ENCODE data around the gene GASK1A. TPM values are rescaled to one million over a fixed set of nuclear protein-coding genes. Genes with fewer than 3 reads are reported as not detected.

Gene GASK1A
- total RNA-seq, 1 donor from 2014 or later = not detected

DNA sequence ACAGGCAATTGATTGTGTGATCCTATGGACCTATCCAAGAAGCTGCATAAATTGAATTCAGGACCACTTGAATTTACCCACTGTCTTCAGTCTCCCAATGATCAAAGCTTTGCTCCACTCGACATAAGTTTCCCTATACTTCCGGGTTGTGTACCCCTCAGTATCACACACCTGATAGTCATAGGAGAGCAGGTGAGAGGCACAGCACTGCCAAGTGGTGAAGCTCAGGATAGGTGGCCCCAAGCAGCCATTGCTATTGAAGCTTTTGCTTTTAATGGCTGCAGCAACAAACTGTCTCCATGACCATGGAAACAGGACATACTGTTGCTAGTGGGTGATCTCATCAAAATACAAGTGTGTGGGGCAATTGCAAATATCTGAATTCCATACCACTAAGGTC, 27.7 kb downstream of the GASK1A start:
- Mint-ChIP-seq H3K9me3 (no peaks in the 10 kb centered on the region), H3K4me1 (ENCODE audit: low read depth) (no peaks in the 10 kb centered on the region), H3K36me3 (ENCODE audit: low read depth) (no peaks in the 10 kb centered on the region), H3K27ac (no peak overlapping the region), H3K4me3 (ENCODE audit: low read depth) (no peak overlapping the region), H3K27me3 (ENCODE audit: low read depth) (peaks cover 2% of the 10 kb centered on the region)
- intact Hi-C loops (cut with micrococcal nuclease) = no loop called here
- no peak for DNase-seq (ENCODE audit: low spot score)

DNA sequence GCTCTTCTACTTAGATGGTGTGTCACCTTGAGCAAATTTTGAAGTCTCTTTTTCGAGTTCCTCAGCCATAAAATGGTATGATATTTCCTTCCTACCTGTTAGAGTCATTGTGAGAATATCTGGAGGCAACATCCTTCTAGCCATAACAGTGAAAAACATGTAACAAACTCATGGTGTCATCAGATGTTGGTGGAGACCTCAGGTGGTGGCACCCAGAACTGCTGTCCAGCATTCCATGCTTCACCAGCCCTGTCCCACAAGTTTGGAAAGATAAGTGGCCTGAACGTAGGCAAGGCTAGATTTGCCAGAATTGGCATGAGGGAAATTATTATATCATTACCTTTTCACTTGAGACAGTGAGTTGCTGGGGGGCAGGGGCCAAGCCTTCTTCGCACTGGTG, 30.4 kb downstream of the GASK1A start:
- Mint-ChIP-seq H3K27me3 (ENCODE audit: low read depth) (no peaks in the 10 kb centered on the region), H3K4me1 (ENCODE audit: low read depth) (no peaks in the 10 kb centered on the region), H3K27ac (no peak overlapping the region), H3K36me3 (ENCODE audit: low read depth) (no peaks in the 10 kb centered on the region), H3K4me3 (ENCODE audit: low read depth) (no peak overlapping the region), H3K9me3 (no peaks in the 10 kb centered on the region)
- intact Hi-C loops (cut with micrococcal nuclease) = no loop called here
- no peak for DNase-seq (ENCODE audit: low spot score)

DNA sequence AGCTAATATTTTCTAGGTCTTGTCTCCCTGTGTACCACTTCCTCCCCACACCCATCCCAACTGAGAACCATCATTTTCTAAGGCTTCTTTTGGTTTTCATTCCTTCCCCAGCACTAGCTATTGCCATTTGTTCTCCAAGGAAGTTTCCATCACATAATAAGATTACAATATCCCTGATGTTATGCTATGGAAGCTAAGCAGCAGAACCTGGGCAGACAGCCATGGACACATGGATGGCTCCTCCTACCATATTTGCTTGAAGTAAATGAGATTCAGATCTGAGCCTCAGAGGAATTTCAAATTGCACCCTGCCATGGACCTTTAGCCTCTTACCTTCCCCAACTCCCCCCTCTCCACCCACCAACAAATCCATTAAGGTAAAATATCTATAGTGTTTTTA, 31.5 kb downstream of the GASK1A start:
- Mint-ChIP-seq H3K27ac (no peak overlapping the region), H3K36me3 (ENCODE audit: low read depth) (no peaks in the 10 kb centered on the region), H3K27me3 (ENCODE audit: low read depth) (no peaks in the 10 kb centered on the region), H3K4me1 (ENCODE audit: low read depth) (no peaks in the 10 kb centered on the region), H3K9me3 (no peaks in the 10 kb centered on the region), H3K4me3 (ENCODE audit: low read depth) (no peak overlapping the region)
- DNase-seq (ENCODE audit: low spot score) = no peak
- intact Hi-C loops (cut with micrococcal nuclease) = no loop called here

DNA sequence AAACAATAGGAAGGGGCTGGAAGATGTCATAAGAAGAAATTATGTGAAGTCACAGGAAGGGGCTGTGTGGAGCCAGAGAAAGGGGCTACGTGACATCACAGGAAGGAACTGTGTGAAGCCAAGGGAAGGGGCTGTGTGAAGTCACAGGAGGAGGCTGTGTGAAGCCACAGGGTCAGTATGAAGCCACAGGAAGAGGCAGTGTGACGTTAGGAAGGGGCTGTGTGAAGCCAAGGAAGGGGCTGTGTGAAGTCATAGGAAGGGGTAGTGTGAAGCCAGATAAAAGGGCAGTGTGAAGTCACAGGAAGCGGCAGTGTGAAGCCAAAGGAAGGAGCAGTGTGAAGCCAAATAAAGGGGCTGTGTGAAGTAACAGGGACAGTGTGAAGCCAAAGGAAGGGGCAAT, 32.5 kb downstream of the GASK1A start:
- no peak for DNase-seq (ENCODE audit: low spot score)

DNA sequence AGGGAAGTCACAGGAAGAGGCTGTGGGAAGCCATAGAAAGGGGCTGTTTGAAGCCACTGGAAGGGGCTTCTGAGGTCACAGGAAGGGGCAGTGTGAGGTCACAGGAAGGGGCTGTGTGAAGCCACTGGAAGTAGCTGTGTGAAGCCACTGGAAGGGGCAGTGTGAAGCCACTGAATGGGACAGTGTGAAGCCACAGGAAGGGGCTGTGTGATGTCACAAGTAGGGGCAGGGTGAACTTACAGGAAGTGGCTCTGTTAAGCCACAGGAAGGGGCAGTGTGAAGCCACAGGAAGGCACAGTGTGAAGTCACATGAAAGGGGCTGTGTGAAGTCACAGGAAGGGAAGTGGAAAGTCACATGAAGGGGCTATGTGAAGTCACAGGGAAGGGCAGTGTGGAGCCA, 33.1 kb downstream of the GASK1A start:
- intact Hi-C loops (cut with micrococcal nuclease) = no loop called here
- Mint-ChIP-seq H3K27ac (no peak overlapping the region), H3K27me3 (ENCODE audit: low read depth) (no peaks in the 10 kb centered on the region), H3K4me3 (ENCODE audit: low read depth) (no peak overlapping the region), H3K9me3 (no peaks in the 10 kb centered on the region), H3K36me3 (ENCODE audit: low read depth) (no peaks in the 10 kb centered on the region), H3K4me1 (ENCODE audit: low read depth) (no peaks in the 10 kb centered on the region)
- no peak for DNase-seq (ENCODE audit: low spot score)

More for the DNA sequence above, 32.5 kb downstream of the GASK1A start:
- H3K4me1 Mint-ChIP-seq (ENCODE audit: low read depth) = no peaks in the 10 kb centered on the region
- H3K9me3 Mint-ChIP-seq = no peaks in the 10 kb centered on the region
- no peaks in the 10 kb centered on the region for H3K27me3 Mint-ChIP-seq (ENCODE audit: low read depth)
- intact Hi-C loops (cut with micrococcal nuclease) = no loop called here
- H3K4me3 Mint-ChIP-seq (ENCODE audit: low read depth) = no peak overlapping the region
- H3K36me3 Mint-ChIP-seq (ENCODE audit: low read depth) = no peaks in the 10 kb centered on the region
- no peak overlapping the region for H3K27ac Mint-ChIP-seq

DNA sequence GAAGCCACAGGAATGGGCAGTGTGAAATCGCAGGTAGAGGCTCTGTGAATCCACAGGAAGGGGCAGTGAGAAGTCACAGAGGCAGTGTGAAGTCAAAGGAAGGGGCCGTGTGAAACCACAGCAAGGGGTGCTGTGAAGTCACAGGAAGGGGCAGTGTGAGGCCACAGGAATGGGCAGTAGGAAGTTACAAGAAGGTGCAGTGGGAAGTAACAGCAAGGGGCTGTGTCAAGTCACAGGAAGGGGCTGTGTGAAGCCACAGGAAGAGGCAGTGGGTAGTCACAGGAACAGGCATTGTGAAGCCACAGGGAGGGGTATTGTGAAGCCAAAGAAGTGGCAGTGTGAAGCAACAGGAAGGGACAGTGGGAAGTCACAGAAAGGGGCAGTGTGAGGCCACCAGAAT, 34.1 kb downstream of the GASK1A start:
- no peak overlapping the region for H3K27ac Mint-ChIP-seq
- no peaks in the 10 kb centered on the region for H3K27me3 Mint-ChIP-seq (ENCODE audit: low read depth)
- no peaks in the 10 kb centered on the region for H3K4me1 Mint-ChIP-seq (ENCODE audit: low read depth)
- no peak for DNase-seq (ENCODE audit: low spot score)
- H3K9me3 Mint-ChIP-seq = no peaks in the 10 kb centered on the region
- no peaks in the 10 kb centered on the region for H3K36me3 Mint-ChIP-seq (ENCODE audit: low read depth)
- no peak overlapping the region for H3K4me3 Mint-ChIP-seq (ENCODE audit: low read depth)
- intact Hi-C loops (cut with micrococcal nuclease) = no loop called here

DNA sequence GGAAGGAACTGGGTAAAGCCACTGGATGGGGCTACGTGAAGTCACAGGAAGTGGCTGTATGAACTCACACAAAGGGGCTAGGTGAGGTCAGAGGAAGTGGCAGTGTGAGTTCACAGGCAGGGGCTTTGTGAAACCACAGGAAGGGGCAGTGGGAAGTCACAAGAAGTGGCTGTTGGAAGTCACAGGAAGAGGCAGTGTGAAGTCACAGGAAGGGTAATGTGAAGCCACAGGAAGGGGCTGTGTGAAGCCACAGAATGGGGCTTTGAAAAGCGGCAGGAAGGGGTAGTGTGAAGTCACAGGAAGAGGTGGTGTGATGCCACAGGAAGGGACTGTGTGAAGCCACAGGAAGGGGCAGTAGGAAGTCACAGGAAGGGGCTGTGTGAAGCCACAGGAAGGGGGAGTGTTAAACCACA, 34.6 kb downstream of the GASK1A start:
- H3K27me3 Mint-ChIP-seq (ENCODE audit: low read depth) = no peaks in the 10 kb centered on the region

DNA sequence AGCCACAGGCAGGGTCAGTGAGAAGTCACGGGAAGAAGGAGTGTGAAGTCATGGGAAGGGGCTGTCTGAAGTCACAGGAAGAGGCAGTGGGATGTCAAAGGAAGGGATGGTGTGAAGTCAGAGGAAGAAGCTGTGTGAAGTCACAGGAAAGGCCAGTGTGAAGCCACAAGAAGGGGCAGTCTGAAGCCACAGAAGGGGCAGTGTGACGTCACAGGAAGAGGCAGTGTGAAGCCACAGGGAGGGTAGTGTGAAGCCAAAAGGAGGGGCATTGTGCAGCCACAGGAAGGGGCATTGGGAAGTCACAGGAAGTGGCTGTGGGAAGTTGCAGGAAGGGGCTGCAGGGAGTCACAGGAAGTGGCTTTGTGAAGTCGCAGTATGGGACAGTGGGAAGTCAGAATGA, 35.1 kb downstream of the GASK1A start:
- intact Hi-C loops (cut with micrococcal nuclease) = no loop called here

More for the DNA sequence above, 34.6 kb downstream of the GASK1A start:
- Mint-ChIP-seq H3K9me3 (no peaks in the 10 kb centered on the region), H3K4me3 (ENCODE audit: low read depth) (no peak overlapping the region), H3K27ac (no peak overlapping the region), H3K36me3 (ENCODE audit: low read depth) (no peaks in the 10 kb centered on the region), H3K4me1 (ENCODE audit: low read depth) (no peaks in the 10 kb centered on the region)
- intact Hi-C loops (cut with micrococcal nuclease) = no loop called here
- DNase-seq (ENCODE audit: low spot score) = no peak

DNA sequence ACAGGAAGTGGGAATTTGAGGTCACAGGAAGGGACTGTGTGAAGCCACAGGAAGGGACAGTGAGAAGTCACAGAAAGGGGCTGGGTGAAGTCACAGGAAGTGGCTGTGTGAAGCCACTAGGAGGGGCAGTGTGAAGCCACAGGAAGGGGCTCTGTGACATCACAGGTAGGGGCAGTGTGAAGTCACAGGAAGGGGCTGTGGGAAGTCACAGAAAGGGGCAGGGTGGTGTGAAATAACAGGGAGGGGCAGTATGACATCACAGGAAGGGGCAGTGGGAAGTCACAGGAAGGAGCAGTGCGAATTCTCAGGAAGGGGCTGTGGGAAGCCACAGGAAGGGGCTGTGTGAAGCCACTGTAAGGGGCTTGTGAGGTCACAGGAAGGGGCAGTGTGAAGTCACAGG, 35.8 kb downstream of the GASK1A start:
- H3K9me3 Mint-ChIP-seq = no peaks in the 10 kb centered on the region
- H3K4me3 Mint-ChIP-seq (ENCODE audit: low read depth) = no peak overlapping the region
- H3K27ac Mint-ChIP-seq = no peak overlapping the region
- no peak for DNase-seq (ENCODE audit: low spot score)
- H3K36me3 Mint-ChIP-seq (ENCODE audit: low read depth) = no peaks in the 10 kb centered on the region
- no peaks in the 10 kb centered on the region for H3K27me3 Mint-ChIP-seq (ENCODE audit: low read depth)
- H3K4me1 Mint-ChIP-seq (ENCODE audit: low read depth) = no peaks in the 10 kb centered on the region
- intact Hi-C loops (cut with micrococcal nuclease) = no loop called here

More for the DNA sequence above, 35.1 kb downstream of the GASK1A start:
- Mint-ChIP-seq H3K9me3 (no peaks in the 10 kb centered on the region), H3K4me1 (ENCODE audit: low read depth) (no peaks in the 10 kb centered on the region), H3K36me3 (ENCODE audit: low read depth) (no peaks in the 10 kb centered on the region), H3K27me3 (ENCODE audit: low read depth) (no peaks in the 10 kb centered on the region), H3K4me3 (ENCODE audit: low read depth) (no peak overlapping the region), H3K27ac (no peak overlapping the region)
- no peak for DNase-seq (ENCODE audit: low spot score)

DNA sequence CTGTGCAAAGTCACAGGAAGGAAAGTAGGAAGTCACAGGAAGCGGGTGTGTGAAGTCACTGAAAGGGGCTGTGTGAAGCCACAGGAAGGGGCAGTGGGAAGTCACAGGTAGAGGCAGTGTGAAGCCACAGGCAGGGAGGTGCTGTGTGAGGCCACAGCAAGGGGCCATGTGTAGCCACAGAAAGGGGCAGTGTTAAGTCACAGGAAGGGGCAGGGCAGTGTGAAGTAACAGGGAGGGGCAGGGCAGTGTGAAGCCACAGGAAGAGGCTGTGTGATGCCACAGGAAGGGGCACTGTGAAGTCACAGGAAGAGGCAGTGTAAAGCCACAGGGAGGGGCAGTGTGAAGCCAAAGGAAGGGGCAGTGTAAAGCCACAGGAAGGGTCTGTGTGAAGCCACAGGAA, 36.5 kb downstream of the GASK1A start:
- H3K27me3 Mint-ChIP-seq (ENCODE audit: low read depth) = no peaks in the 10 kb centered on the region
- no peaks in the 10 kb centered on the region for H3K9me3 Mint-ChIP-seq
- H3K4me1 Mint-ChIP-seq (ENCODE audit: low read depth) = no peaks in the 10 kb centered on the region
- no peaks in the 10 kb centered on the region for H3K36me3 Mint-ChIP-seq (ENCODE audit: low read depth)
- no peak overlapping the region for H3K4me3 Mint-ChIP-seq (ENCODE audit: low read depth)
- intact Hi-C loops (cut with micrococcal nuclease) = no loop called here
- no peak for DNase-seq (ENCODE audit: low spot score)
- H3K27ac Mint-ChIP-seq = no peak overlapping the region

DNA sequence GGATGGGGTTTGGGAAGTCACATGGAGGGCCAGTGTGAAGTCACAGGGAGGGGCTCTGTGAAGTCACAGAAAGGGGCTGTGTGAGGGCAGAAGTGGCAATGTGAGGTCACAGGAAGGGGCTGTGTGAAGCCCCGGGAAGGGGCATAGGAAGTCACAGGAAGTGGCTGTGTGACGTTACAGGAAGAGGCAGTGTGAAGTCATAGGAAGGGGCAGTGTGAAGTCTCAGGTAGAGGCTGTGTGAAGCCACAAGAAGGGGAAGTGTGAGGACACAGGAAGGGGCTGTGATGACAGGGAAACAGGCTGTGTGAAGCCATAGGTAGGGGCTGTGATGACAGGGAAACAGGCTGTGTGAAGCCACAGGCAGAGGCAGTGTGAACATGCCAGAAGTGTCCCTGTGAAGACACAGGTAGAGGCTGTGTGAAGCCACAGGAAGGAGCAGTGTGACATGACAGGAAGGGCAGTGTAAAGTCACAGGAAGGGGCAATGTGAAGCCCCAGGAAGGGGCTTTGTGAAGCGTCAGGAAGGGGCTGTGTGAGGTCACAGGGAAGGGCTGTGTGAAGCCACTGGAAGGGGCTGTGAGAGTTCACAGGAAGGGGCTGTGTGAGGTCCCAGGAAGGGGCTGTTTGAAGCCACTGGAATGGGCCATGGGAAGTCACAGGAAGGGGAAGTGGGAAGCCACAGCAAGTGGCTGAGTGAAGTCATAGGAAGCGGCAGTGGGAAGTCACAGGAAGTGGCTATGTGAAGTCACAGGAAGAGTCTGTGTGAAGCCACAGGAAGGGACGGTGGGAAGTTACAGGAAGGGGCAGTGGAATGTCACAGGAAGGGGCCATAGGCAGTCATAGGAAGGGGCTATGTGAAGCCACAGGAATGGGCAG, 37.1 kb downstream of the GASK1A start:
- intact Hi-C loops (cut with micrococcal nuclease) = no loop called here

DNA sequence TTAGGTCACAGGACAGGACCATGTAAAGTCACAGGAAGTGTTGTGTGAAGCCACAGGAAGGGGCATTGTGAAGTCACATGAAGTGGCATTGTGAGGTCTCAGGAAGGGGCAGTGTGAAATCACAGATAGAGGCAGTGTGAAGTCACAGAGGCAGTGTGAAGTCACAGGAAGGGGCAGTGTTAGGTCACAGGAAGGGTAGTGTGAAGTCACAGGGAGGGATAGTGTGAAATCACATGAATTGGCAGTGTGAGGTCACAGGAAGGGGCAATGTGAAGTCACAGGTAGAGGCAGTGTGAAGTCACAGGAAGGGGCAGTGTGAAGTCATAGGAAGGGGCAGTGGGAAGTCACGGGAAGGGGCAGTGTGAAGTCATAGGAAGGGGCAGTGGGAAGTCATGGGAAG, 37.9 kb downstream of the GASK1A start:
- no peaks in the 10 kb centered on the region for H3K9me3 Mint-ChIP-seq
- H3K36me3 Mint-ChIP-seq (ENCODE audit: low read depth) = no peaks in the 10 kb centered on the region
- no peak overlapping the region for H3K4me3 Mint-ChIP-seq (ENCODE audit: low read depth)
- intact Hi-C loops (cut with micrococcal nuclease) = no loop called here
- no peaks in the 10 kb centered on the region for H3K27me3 Mint-ChIP-seq (ENCODE audit: low read depth)
- no peak for DNase-seq (ENCODE audit: low spot score)
- peaks cover 4% of the 10 kb centered on the region for H3K4me1 Mint-ChIP-seq (ENCODE audit: low read depth)
- no peak overlapping the region for H3K27ac Mint-ChIP-seq

More for the DNA sequence above, 37.1 kb downstream of the GASK1A start:
- no peaks in the 10 kb centered on the region for H3K36me3 Mint-ChIP-seq (ENCODE audit: low read depth)
- DNase-seq (ENCODE audit: low spot score) = no peak
- H3K9me3 Mint-ChIP-seq = no peaks in the 10 kb centered on the region
- no peaks in the 10 kb centered on the region for H3K27me3 Mint-ChIP-seq (ENCODE audit: low read depth)
- H3K27ac Mint-ChIP-seq = no peak overlapping the region
- no peak overlapping the region for H3K4me3 Mint-ChIP-seq (ENCODE audit: low read depth)
- H3K4me1 Mint-ChIP-seq (ENCODE audit: low read depth) = peaks cover 2% of the 10 kb centered on the region

DNA sequence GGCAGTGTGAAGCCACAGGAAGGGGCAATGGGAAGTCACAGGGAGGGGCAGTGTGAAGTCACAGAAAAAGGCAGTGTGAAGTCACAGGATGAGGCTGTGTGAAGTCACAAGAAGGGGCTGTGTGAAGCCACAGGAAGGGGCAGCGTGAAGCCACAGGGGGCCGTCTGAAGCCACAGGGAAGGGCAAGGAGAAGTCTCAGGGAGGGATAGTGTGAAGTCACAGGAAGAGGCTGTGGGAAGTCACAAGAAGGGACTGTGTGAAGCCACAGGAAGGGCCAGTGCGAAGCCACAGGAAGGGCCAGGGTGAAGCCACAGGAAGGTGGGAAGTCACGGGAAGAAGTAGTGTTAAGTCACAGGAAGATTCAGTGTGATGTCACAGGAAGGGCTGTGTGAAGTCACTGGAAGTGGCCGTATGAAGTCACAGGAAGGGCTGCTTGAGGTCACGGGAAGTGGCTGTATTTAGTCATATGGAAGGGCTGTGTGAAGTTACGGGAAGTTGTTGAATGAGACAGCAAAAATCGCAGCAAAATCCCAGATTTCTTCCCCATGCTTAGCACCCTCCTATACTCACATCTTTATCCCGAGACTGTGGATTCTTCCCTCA, 38.6 kb downstream of the GASK1A start:
- Mint-ChIP-seq H3K4me1 (ENCODE audit: low read depth) (peaks cover 4% of the 10 kb centered on the region), H3K27me3 (ENCODE audit: low read depth) (no peaks in the 10 kb centered on the region), H3K36me3 (ENCODE audit: low read depth) (no peaks in the 10 kb centered on the region), H3K4me3 (ENCODE audit: low read depth) (no peak overlapping the region), H3K9me3 (no peaks in the 10 kb centered on the region), H3K27ac (no peak overlapping the region)
- DNase-seq (ENCODE audit: low spot score) = no peak
- intact Hi-C loops (cut with micrococcal nuclease) = no loop called here
